Fibroblast of skin of scalp (primary cell): ENCODE results near the gene MRPL32. TPM values are rescaled to one million over a fixed set of nuclear protein-coding genes. Genes with fewer than 3 reads are reported as not detected.
"Not testable (repeated sequence)": the region's sequence is repeated elsewhere in the genome, so short reads cannot be mapped to it uniquely, and the experiment has no call there.

Source experiments
- DNase-seq: peaks from one replicate; pipeline ENCODE4 v3.0.0-alpha.2; 2013
- polyA plus RNA-seq, 2 experiments: library from polyadenylated mRNA; unstranded; fragments of 120-200 nt; gene quantifications; one replicate each; pipeline ENCODE4 v1.2.1, GENCODE V29; 2013; ENCODE audit not compliant: insufficient read length in 2 of 2

MRPL32 gene
- polyA plus RNA-seq (2013, experiment 1 of 2; ENCODE audit: insufficient read length), result 49.4 TPM
- polyA plus RNA-seq (2013, experiment 2 of 2; ENCODE audit: insufficient read length), result 50.6 TPM

- peak; percentile 98 for DNase-seq
Observed at GRCh38 chr7:42931834-42932651, at the start of gene MRPL32, which contains the start of gene PSMA2. Gene MRPL32 (plus strand): TSS chr7:42932376. CDS start chr7:42932387, 11 bp downstream. Gene PSMA2 (minus strand): TSS chr7:42932174. CDS start chr7:42932158, 16 bp downstream.

- DNase-seq, result no peak
Observed at GRCh38 chr7:42883950-42884349, 48.2 kb upstream of the MRPL32 start.

- DNase-seq, result not testable (repeated sequence)
Observed at GRCh38 chr7:42885183-42885582, 47.0 kb upstream of the MRPL32 start.

- no peak for DNase-seq
Observed at GRCh38 chr7:42886129-42886528, 46.0 kb upstream of the MRPL32 start.

- no peak for DNase-seq
Observed at GRCh38 chr7:42886893-42887505, 45.2 kb upstream of the MRPL32 start.

- no peak for DNase-seq
Observed at GRCh38 chr7:42893346-42894240, 38.6 kb upstream of the MRPL32 start.

GRCh38 chr7:42900842-42901241, 31.3 kb upstream of the MRPL32 start:
- no peak for DNase-seq

- DNase-seq, result no peak
Observed at GRCh38 chr7:42902331-42902730, 29.8 kb upstream of the MRPL32 start.

- no peak for DNase-seq
Observed at GRCh38 chr7:42906181-42906580, 26.0 kb upstream of the MRPL32 start.

GRCh38 chr7:42907316-42907715, 24.9 kb upstream of the MRPL32 start:
- peak; percentile 30 for DNase-seq

- DNase-seq, result no peak
Observed at GRCh38 chr7:42910306-42910705, 21.9 kb upstream of the MRPL32 start.

- DNase-seq, result peak; percentile 95
Observed at GRCh38 chr7:42911454-42912447, 20.4 kb upstream of the MRPL32 start, which contains the start of gene C7orf25. Gene C7orf25 (minus strand): TSS chr7:42912070. CDS start chr7:42910900, 1,170 bp downstream.

- DNase-seq, result no peak
Observed at GRCh38 chr7:42913591-42913990, 18.6 kb upstream of the MRPL32 start.

GRCh38 chr7:42914009-42914408, 18.2 kb upstream of the MRPL32 start:
- no peak for DNase-seq

- DNase-seq, result peak; percentile 59
Observed at GRCh38 chr7:42914421-42915045, 17.6 kb upstream of the MRPL32 start.

- DNase-seq, result peak; percentile 48
Observed at GRCh38 chr7:42915356-42915755, 16.8 kb upstream of the MRPL32 start.

GRCh38 chr7:42922017-42922753, 10.0 kb upstream of the MRPL32 start:
- no peak for DNase-seq

- DNase-seq, result no peak
Observed at GRCh38 chr7:42924223-42924838, 7.8 kb upstream of the MRPL32 start.

- no peak for DNase-seq
Observed at GRCh38 chr7:42925630-42926029, 6.5 kb upstream of the MRPL32 start.

- DNase-seq, result no peak
Observed at GRCh38 chr7:42926204-42926603, 6.0 kb upstream of the MRPL32 start.
